Activated CD4-positive, alpha-beta T cell treated with anti-CD3 and anti-CD28 coated beads, Interleukin-2, amount 50 U/mL, for 1 hour (primary cell): ENCODE results near the gene ATG2A.

ENCODE experiments used
- DNase-seq: peaks from one replicate; pipeline ENCODE4 v3.0.0-alpha.2; 2020

Gene ATG2A

GRCh38 chr11:64923944-64924909 is 7.2 kb upstream of the ATG2A start, which contains the start of gene PPP2R5B:
TSS of gene PPP2R5B (plus strand) at chr11:64924689. CDS start at chr11:64925735, 1,046 bp downstream.
- peak; percentile 89 for DNase-seq

- no peak for DNase-seq
These were observed 6.2 kb upstream of the ATG2A start for GRCh38 chr11:64923151-64923661.

- DNase-seq, result no peak
These were observed 4.4 kb upstream of the ATG2A start for GRCh38 chr11:64921384-64921783.

- DNase-seq, result no peak
These were observed 3.1 kb upstream of the ATG2A start for GRCh38 chr11:64920124-64920523.

GRCh38 chr11:64919627-64920026 is 2.6 kb upstream of the ATG2A start:
- no peak for DNase-seq

GRCh38 chr11:64918017-64918416 is 1.0 kb upstream of the ATG2A start:
- DNase-seq, result no peak

- no peak for DNase-seq
These were observed 620 bp upstream of the ATG2A start for GRCh38 chr11:64917663-64917995.

GRCh38 chr11:64916040-64916774 is 802 bp downstream of the ATG2A start:
- peak; percentile 20 for DNase-seq

GRCh38 chr11:64915376-64915887 is 1.6 kb downstream of the ATG2A start:
- no peak for DNase-seq

GRCh38 chr11:64914123-64914522 is 2.9 kb downstream of the ATG2A start:
- DNase-seq, result no peak

- DNase-seq, result no peak
These were observed 3.8 kb downstream of the ATG2A start for GRCh38 chr11:64913171-64913727.

- no peak for DNase-seq
These were observed 5.3 kb downstream of the ATG2A start for GRCh38 chr11:64911689-64912088.

GRCh38 chr11:64911142-64911541 is 5.9 kb downstream of the ATG2A start:
- DNase-seq, result no peak

- no peak for DNase-seq
These were observed 6.4 kb downstream of the ATG2A start for GRCh38 chr11:64910451-64911093.

GRCh38 chr11:64909653-64910343 is 7.2 kb downstream of the ATG2A start:
- DNase-seq, result no peak

GRCh38 chr11:64908766-64909165 is 8.2 kb downstream of the ATG2A start:
- DNase-seq, result no peak

- DNase-seq, result no peak
These were observed 10.7 kb downstream of the ATG2A start for GRCh38 chr11:64906314-64906635.

- no peak for DNase-seq
These were observed 11.3 kb downstream of the ATG2A start for GRCh38 chr11:64905516-64906313.

- DNase-seq, result no peak
These were observed 13.6 kb downstream of the ATG2A start for GRCh38 chr11:64903291-64903833.

- DNase-seq, result no peak
These were observed 14.7 kb downstream of the ATG2A start for GRCh38 chr11:64902102-64902900.
